Neural cell (in vitro differentiated cells): ENCODE measurements around the gene BMS1. TPM values are rescaled to one million over a fixed set of nuclear protein-coding genes. Genes with fewer than 3 reads are reported as not detected.

Experiments
- H2AFZ ChIP-seq: fragments of 200-600, 300-800 bp; sonication (generic), shearing (Covaris generic); 2 replicates; pipeline ENCODE4 v1.6.0; 2014; ENCODE audit warnings: low read depth, mild to moderate bottlenecking, antibody characterized with exemption, low read length, moderate library complexity
- H3F3A ChIP-seq: fragments of 200-600 bp; shearing (Covaris generic); 2 replicates; pipeline ENCODE4 v1.6.1; 2016; ENCODE audit warnings: mild to moderate bottlenecking, moderate library complexity, mixed read lengths, antibody characterized with exemption, low read length; ENCODE audit not compliant: insufficient read depth, poor library complexity, severe bottlenecking
- H3K27ac ChIP-seq: fragments of 200-600, 300-800 bp; sonication (generic), shearing (Covaris generic); 2 replicates; pipeline ENCODE4 v1.5.1; 2014; ENCODE audit warnings: mild to moderate bottlenecking, low read length, moderate library complexity
- H3K27me3 ChIP-seq: fragments of 300-800, 200-600 bp; sonication (generic), shearing (Covaris generic); 2 replicates; pipeline ENCODE4 v1.6.0; 2014; ENCODE audit warnings: mild to moderate bottlenecking, low read depth, low read length, moderate library complexity; ENCODE audit not compliant: insufficient read depth
- H3K36me3 ChIP-seq: fragments of 300-800, 200-600 bp; sonication (generic), shearing (Covaris generic); 2 replicates; pipeline ENCODE4 v1.5.1; 2014; ENCODE audit warnings: mild to moderate bottlenecking, antibody characterized with exemption, low read length, moderate library complexity; ENCODE audit not compliant: insufficient read depth
- H3K4me2 ChIP-seq: fragments of 300-800, 200-600 bp; sonication (generic), shearing (Covaris generic); 2 replicates; pipeline ENCODE4 v1.6.0; 2014; ENCODE audit warnings: mild to moderate bottlenecking, low read length
- H3K4me3 ChIP-seq: fragments of 300-800, 200-600 bp; sonication (generic), shearing (Covaris generic); 2 replicates; pipeline ENCODE4 v1.5.1; 2014; ENCODE audit warnings: mild to moderate bottlenecking, low read length, moderate library complexity
- H3K79me2 ChIP-seq: fragments of 200-600 bp; shearing (Covaris generic); replicated peaks from 2 replicates; pipeline ENCODE4 v1.6.0; 2014; ENCODE audit warnings: mild to moderate bottlenecking, low read length, moderate library complexity; ENCODE audit not compliant: insufficient read depth
- H3K9ac ChIP-seq: fragments of 300-800, 200-600 bp; sonication (generic), shearing (Covaris generic); 2 replicates; pipeline ENCODE4 v1.6.1; 2016; ENCODE audit warnings: mild to moderate bottlenecking, low read length, mixed read lengths
- H3K9me2 ChIP-seq: fragments of 200-600 bp; shearing (Covaris generic); 2 replicates; pipeline ENCODE4 v1.6.1; 2016; ENCODE audit warnings: mild to moderate bottlenecking, low read length, mixed read lengths; ENCODE audit not compliant: insufficient read depth
- H3K9me3 ChIP-seq: fragments of 200-600, 300-800 bp; sonication (generic), shearing (Covaris generic); 2 replicates; pipeline ENCODE4 v1.6.1; 2016; ENCODE audit warnings: mild to moderate bottlenecking, mixed run types, low read length, moderate library complexity, mixed read lengths
- H4K20me1 ChIP-seq: fragments of 200-600 bp; shearing (Covaris generic); 2 replicates; pipeline ENCODE4 v1.6.1; 2016; ENCODE audit warnings: mild to moderate bottlenecking, mixed run types; ENCODE audit not compliant: insufficient read depth
- EP300 ChIP-seq: fragments of 450-650 bp; conservative IDR thresholded peaks from 2 replicates; pipeline ENCODE4 v1.6.1; 2014; ENCODE audit warnings: antibody characterized with exemption, mild to moderate bottlenecking, moderate library complexity; ENCODE audit not compliant: poor library complexity, severe bottlenecking
- EZH2 ChIP-seq: fragments of 200-600, 300-800 bp; shearing (Covaris generic), sonication (generic); IDR thresholded peaks from 2 replicates; pipeline ENCODE4 v1.6.1; 2014; ENCODE audit warnings: antibody characterized with exemption, low read length, borderline replicate concordance, mild to moderate bottlenecking; ENCODE audit not compliant: insufficient read depth, poor library complexity, severe bottlenecking
- MXI1 ChIP-seq: fragments of 450-650 bp; conservative IDR thresholded peaks from 2 replicates; pipeline ENCODE4 v1.6.1; 2014; ENCODE audit warnings: antibody characterized with exemption, mild to moderate bottlenecking; ENCODE audit not compliant: poor library complexity, severe bottlenecking
- POLR2AphosphoS5 ChIP-seq: IDR thresholded peaks from 2 replicates; pipeline ENCODE4 v1.6.1; 2012
- RAD21 ChIP-seq: fragments of 450-650 bp; conservative IDR thresholded peaks from 2 replicates; pipeline ENCODE4 v1.6.1; 2014; ENCODE audit warnings: antibody characterized with exemption, mild to moderate bottlenecking, moderate library complexity
- SMC3 ChIP-seq: fragments of 450-650 bp; conservative IDR thresholded peaks from 2 replicates; pipeline ENCODE4 v1.6.1; 2014; ENCODE audit warnings: antibody characterized with exemption, mild to moderate bottlenecking, moderate library complexity; ENCODE audit not compliant: poor library complexity
- TAF1 ChIP-seq: IDR thresholded peaks from 2 replicates; pipeline ENCODE4 v1.6.1; 2012; ENCODE audit warnings: low read depth
- polyA plus RNA-seq: library from polyadenylated mRNA; depleted of rRNA; stranded (reverse); fragments of >200 nt; gene quantifications from 2 replicates; pipeline ENCODE4 v1.2.3, GENCODE V29; 2014
- TF ChIP-seq, protein P1 (sequence below): fragments of 450-650 bp; IDR thresholded peaks from 2 replicates; pipeline ENCODE4 v1.5.1; 2014; ENCODE audit warnings: antibody characterized with exemption, mild to moderate bottlenecking, moderate library complexity; ENCODE audit not compliant: poor library complexity, severe bottlenecking
- TF ChIP-seq, protein P2 (sequence below): IDR thresholded peaks from 2 replicates; pipeline ENCODE4 v1.6.1; 2012; ENCODE audit warnings: borderline replicate concordance

The BMS1 gene
- polyA plus RNA-seq, 1 donor from 2014 or later = 8.5 TPM

DNA sequence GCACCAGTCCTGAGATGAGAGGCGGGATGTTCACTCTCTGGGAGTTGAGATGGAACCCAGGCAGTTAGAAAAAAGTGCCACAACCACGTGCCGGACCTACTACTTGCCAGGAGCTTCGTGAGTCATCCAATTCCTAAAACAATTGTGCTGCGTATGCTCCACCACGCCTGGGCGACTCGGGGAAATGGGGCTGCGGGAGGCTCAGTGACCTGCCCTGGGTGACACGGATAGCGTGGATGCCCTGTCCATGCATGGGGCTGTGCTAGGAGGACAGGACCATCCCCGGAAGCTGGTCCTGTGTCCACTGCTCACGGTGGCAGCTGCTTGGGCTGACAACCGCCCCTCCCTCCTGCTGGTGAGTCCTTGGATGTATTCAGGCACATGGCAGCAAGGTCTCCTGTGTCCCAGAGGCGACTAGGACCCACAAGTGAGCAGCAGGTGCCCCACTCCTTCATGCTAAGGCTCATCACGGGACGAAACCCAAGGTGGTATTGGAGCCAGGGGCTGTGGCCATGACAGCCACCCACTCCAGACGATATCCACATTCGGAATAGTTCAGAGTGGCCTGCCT, 90.4 kb downstream of the BMS1 start:
- no peak overlapping the region for H3K4me2 ChIP-seq
- H3K36me3 ChIP-seq = no peaks in the 10 kb centered on the region
- H3K9me3 ChIP-seq = no peaks in the 10 kb centered on the region
- no peak overlapping the region for H3K27ac ChIP-seq
- no peaks in the 10 kb centered on the region for H3K79me2 ChIP-seq
- H3K9me2 ChIP-seq = no peaks in the 10 kb centered on the region
- no peaks in the 10 kb centered on the region for H3K27me3 ChIP-seq
- no peaks in the 10 kb centered on the region for H3F3A ChIP-seq
- no peak overlapping the region for H3K9ac ChIP-seq
- H3K4me3 ChIP-seq = no peak overlapping the region
- H2AFZ ChIP-seq = no peak overlapping the region
- no peaks in the 10 kb centered on the region for H4K20me1 ChIP-seq
- TF ChIP-seq POLR2AphosphoS5 (no peak), EP300 (no peak), TAF1 (no peak), SMC3 (no peak), EZH2 (no peak), RAD21 (no peak), MXI1 (no peak)
- TF ChIP-seq, protein P1, sequence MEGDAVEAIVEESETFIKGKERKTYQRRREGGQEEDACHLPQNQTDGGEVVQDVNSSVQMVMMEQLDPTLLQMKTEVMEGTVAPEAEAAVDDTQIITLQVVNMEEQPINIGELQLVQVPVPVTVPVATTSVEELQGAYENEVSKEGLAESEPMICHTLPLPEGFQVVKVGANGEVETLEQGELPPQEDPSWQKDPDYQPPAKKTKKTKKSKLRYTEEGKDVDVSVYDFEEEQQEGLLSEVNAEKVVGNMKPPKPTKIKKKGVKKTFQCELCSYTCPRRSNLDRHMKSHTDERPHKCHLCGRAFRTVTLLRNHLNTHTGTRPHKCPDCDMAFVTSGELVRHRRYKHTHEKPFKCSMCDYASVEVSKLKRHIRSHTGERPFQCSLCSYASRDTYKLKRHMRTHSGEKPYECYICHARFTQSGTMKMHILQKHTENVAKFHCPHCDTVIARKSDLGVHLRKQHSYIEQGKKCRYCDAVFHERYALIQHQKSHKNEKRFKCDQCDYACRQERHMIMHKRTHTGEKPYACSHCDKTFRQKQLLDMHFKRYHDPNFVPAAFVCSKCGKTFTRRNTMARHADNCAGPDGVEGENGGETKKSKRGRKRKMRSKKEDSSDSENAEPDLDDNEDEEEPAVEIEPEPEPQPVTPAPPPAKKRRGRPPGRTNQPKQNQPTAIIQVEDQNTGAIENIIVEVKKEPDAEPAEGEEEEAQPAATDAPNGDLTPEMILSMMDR = no peak
- TF ChIP-seq, protein P2, sequence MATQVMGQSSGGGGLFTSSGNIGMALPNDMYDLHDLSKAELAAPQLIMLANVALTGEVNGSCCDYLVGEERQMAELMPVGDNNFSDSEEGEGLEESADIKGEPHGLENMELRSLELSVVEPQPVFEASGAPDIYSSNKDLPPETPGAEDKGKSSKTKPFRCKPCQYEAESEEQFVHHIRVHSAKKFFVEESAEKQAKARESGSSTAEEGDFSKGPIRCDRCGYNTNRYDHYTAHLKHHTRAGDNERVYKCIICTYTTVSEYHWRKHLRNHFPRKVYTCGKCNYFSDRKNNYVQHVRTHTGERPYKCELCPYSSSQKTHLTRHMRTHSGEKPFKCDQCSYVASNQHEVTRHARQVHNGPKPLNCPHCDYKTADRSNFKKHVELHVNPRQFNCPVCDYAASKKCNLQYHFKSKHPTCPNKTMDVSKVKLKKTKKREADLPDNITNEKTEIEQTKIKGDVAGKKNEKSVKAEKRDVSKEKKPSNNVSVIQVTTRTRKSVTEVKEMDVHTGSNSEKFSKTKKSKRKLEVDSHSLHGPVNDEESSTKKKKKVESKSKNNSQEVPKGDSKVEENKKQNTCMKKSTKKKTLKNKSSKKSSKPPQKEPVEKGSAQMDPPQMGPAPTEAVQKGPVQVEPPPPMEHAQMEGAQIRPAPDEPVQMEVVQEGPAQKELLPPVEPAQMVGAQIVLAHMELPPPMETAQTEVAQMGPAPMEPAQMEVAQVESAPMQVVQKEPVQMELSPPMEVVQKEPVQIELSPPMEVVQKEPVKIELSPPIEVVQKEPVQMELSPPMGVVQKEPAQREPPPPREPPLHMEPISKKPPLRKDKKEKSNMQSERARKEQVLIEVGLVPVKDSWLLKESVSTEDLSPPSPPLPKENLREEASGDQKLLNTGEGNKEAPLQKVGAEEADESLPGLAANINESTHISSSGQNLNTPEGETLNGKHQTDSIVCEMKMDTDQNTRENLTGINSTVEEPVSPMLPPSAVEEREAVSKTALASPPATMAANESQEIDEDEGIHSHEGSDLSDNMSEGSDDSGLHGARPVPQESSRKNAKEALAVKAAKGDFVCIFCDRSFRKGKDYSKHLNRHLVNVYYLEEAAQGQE = no peak

DNA sequence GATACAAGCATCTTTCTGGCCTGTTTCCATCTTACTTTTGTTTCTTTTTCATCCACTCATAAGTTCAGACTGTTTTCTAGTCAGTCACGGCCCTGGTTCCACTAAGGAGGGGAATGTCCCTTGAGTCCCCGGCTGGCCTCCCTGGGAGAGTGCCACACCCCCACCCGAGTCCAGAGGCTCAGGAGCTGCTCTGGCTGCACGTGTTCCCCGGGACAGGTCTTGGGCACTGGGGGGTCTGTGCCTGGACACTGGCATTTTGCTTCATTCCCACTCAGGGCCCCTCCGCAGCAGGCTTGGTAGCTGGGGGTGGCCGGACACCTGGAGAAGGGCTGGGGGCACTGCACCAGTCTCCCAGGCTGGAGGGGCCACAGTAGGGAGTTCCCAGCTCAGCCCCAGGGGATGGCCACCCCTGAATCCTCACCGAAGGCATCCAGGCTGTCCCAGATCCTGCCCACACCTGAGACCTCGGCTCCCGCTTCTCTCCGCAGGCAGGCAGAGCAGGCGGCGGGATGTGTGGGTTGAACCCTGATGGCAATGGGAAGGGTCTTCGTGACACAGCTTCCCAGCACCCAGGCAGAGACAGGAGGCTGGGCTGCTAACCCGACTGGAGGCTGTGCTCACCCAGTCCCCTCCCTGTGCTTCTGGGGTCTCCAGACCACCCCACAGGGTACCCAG, 92.3 kb downstream of the BMS1 start:
- Histone ChIP-seq H3K79me2 (no peaks in the 10 kb centered on the region), H4K20me1 (no peaks in the 10 kb centered on the region), H3K9me2 (no peaks in the 10 kb centered on the region), H3K27me3 (no peaks in the 10 kb centered on the region), H3K4me2 (no peak overlapping the region), H3K9me3 (no peaks in the 10 kb centered on the region), H2AFZ (no peak overlapping the region), H3F3A (no peaks in the 10 kb centered on the region), H3K36me3 (no peaks in the 10 kb centered on the region), H3K27ac (no peak overlapping the region), H3K9ac (no peak overlapping the region), H3K4me3 (no peak overlapping the region)
- TF ChIP-seq TAF1 = no peak
- no peak for TF ChIP-seq EZH2
- TF ChIP-seq MXI1 = no peak
- TF ChIP-seq, protein P2 = no peak
- no peak for TF ChIP-seq SMC3
- TF ChIP-seq RAD21 = no peak
- TF ChIP-seq, protein P1 = no peak
- no peak for TF ChIP-seq POLR2AphosphoS5
- TF ChIP-seq EP300 = no peak
